GM23338 (cell line): ENCODE data around the gene OR10T2. TPM values are rescaled to one million over a fixed set of nuclear protein-coding genes. Genes with fewer than 3 reads are reported as not detected.

Experiments used
- ATAC-seq: fragments of 200-7000 bp; cut with Tn5 transposase; 3 replicates; pipeline ENCODE4 v1.9.1; 2020
- DNase-seq: peaks from one replicate; pipeline ENCODE4 v3.0.0-alpha.2; 2015; ENCODE audit warnings: low spot score
- H2AFZ ChIP-seq: fragments of 200-600 bp; sonication (generic); 2 replicates; pipeline ENCODE4 v1.8.0; 2016; ENCODE audit warnings: antibody characterized with exemption, mild to moderate bottlenecking, moderate library complexity
- H3F3A ChIP-seq: fragments of 200-600 bp; sonication (generic); replicated peaks from 2 replicates; pipeline ENCODE4 v1.8.0; 2017; ENCODE audit warnings: antibody characterized with exemption, mixed run types, low read depth
- H3K27ac ChIP-seq: fragments of 200-600 bp; sonication (generic); 2 replicates; pipeline ENCODE4 v1.6.1; 2016; ENCODE audit warnings: low read depth
- H3K27me3 ChIP-seq: fragments of 200-600 bp; sonication (generic); 2 replicates; pipeline ENCODE4 v1.8.0; 2016; ENCODE audit warnings: mild to moderate bottlenecking, mixed run types, moderate library complexity; ENCODE audit not compliant: insufficient read depth
- H3K36me3 ChIP-seq: fragments of 200-600 bp; sonication (generic); 2 replicates; pipeline ENCODE4 v1.8.0; 2016; ENCODE audit warnings: mild to moderate bottlenecking; ENCODE audit not compliant: insufficient read depth
- H3K4me1 ChIP-seq: fragments of 200-600 bp; sonication (generic); 2 replicates; pipeline ENCODE4 v1.8.0; 2016; ENCODE audit warnings: mild to moderate bottlenecking, moderate library complexity; ENCODE audit not compliant: insufficient read depth
- H3K4me2 ChIP-seq: fragments of 200-600 bp; sonication (generic); 2 replicates; pipeline ENCODE4 v1.7.1; 2017; ENCODE audit warnings: mixed run types
- H3K4me3 ChIP-seq: fragments of 200-600 bp; sonication (generic); 2 replicates; pipeline ENCODE4 v1.6.1; 2016; ENCODE audit warnings: mixed run types
- H3K79me2 ChIP-seq: fragments of 200-600 bp; sonication (generic); replicated peaks from 2 replicates; pipeline ENCODE4 v1.8.0; 2017; ENCODE audit warnings: mild to moderate bottlenecking; ENCODE audit not compliant: insufficient read depth
- H3K9me2 ChIP-seq: fragments of 200-600 bp; sonication (generic); 2 replicates; pipeline ENCODE4 v1.8.0; 2017; ENCODE audit not compliant: insufficient read depth
- H4K20me1 ChIP-seq: fragments of 200-600 bp; sonication (generic); replicated peaks from 2 replicates; pipeline ENCODE4 v1.8.0; 2017; ENCODE audit warnings: mild to moderate bottlenecking; ENCODE audit not compliant: insufficient read depth
- H3K27ac Mint-ChIP-seq: 2 replicates; pipeline ENCODE4 v1.8.0; 2020; ENCODE audit warnings: inconsistent platforms, mild to moderate bottlenecking, moderate library complexity, mixed read lengths
- H3K27me3 Mint-ChIP-seq: 3 replicates; pipeline ENCODE4 v1.8.0; 2022; ENCODE audit warnings: low read depth, mild to moderate bottlenecking, moderate library complexity, mixed read lengths, inconsistent platforms; ENCODE audit not compliant: insufficient read depth, poor library complexity
- H3K36me3 Mint-ChIP-seq: 3 replicates; pipeline ENCODE4 v1.8.0; 2021; ENCODE audit warnings: low read depth, mild to moderate bottlenecking, inconsistent platforms, moderate library complexity, mixed read lengths
- H3K4me1 Mint-ChIP-seq: 3 replicates; pipeline ENCODE4 v1.8.0; 2020; ENCODE audit warnings: mild to moderate bottlenecking, inconsistent platforms, mixed read lengths
- H3K4me3 Mint-ChIP-seq: 3 replicates; pipeline ENCODE4 v1.8.0; 2021; ENCODE audit warnings: moderate library complexity, mild to moderate bottlenecking, inconsistent platforms, mixed read lengths
- H3K9me3 Mint-ChIP-seq: 3 replicates; pipeline ENCODE4 v1.8.0; 2020; ENCODE audit warnings: moderate library complexity, mild to moderate bottlenecking, inconsistent platforms, mixed read lengths
- CREB1 ChIP-seq: fragments of 250-450 bp; sonication (Bioruptor Pico); IDR thresholded peaks from 2 replicates; pipeline ENCODE4 v1.5.0; 2020; ENCODE audit warnings: low read depth, mild to moderate bottlenecking, moderate library complexity
- EZH2 ChIP-seq: fragments of 200-600 bp; sonication (generic); IDR thresholded peaks from one replicate; pipeline ENCODE4 v1.8.0; 2017; ENCODE audit warnings: antibody characterized with exemption, mild to moderate bottlenecking, low read depth; ENCODE audit not compliant: unreplicated experiment
- EZH2phosphoT487 ChIP-seq: fragments of 200-600 bp; sonication (generic); IDR thresholded peaks from one replicate; pipeline ENCODE4 v1.8.1; 2018; ENCODE audit warnings: antibody characterized with exemption; ENCODE audit not compliant: unreplicated experiment
- JUNB ChIP-seq: IDR thresholded peaks from one replicate; pipeline ENCODE4 v1.6.1; 2016; ENCODE audit warnings: antibody characterized with exemption; ENCODE audit not compliant: unreplicated experiment
- NANOG ChIP-seq: IDR thresholded peaks from 2 replicates; pipeline ENCODE4 v1.6.1; 2016; ENCODE audit warnings: antibody characterized with exemption, borderline replicate concordance
- POLR2AphosphoS5 ChIP-seq: IDR thresholded peaks from 2 replicates; pipeline ENCODE4 v1.6.1; 2016; ENCODE audit warnings: antibody characterized with exemption, low read depth
- STAT1 ChIP-seq: IDR thresholded peaks from one replicate; pipeline ENCODE4 v1.6.1; 2016; ENCODE audit warnings: antibody characterized with exemption; ENCODE audit not compliant: unreplicated experiment
- ZNF114 ChIP-seq: fragments of 250-450 bp; sonication (Bioruptor Pico); IDR thresholded peaks from 2 replicates; pipeline ENCODE4 v1.5.0; 2020; ENCODE audit warnings: mild to moderate bottlenecking, moderate library complexity
- ZNF331 ChIP-seq: fragments of 250-450 bp; sonication (Bioruptor Pico); IDR thresholded peaks from 2 replicates; pipeline ENCODE4 v1.5.0; 2020; ENCODE audit warnings: low read depth, mild to moderate bottlenecking, moderate library complexity
- polyA plus RNA-seq: library from polyadenylated mRNA; unstranded; fragments of >200 nt; fragmentation: Nextera tagmentation; extraction: Ambion mirVana; gene quantifications from 2 replicates; pipeline ENCODE4 v1.2.1, GENCODE V29; 2016
- total RNA-seq: library from RNA; depleted of rRNA; stranded (reverse); fragments of >200 nt; shearing (Covaris generic); gene quantifications from 2 replicates; pipeline ENCODE4 v1.2.3, GENCODE V29; 2014
- TF ChIP-seq, protein P1 (sequence below): IDR thresholded peaks from one replicate; pipeline ENCODE4 v1.6.1; 2018; ENCODE audit warnings: antibody characterized with exemption; ENCODE audit not compliant: unreplicated experiment
- TF ChIP-seq, protein P2 (sequence below), 2 experiments: fragments of 200-600 bp in 1 of 2; sonication (generic) in 1 of 2; conservative IDR thresholded peaks; 2 replicates each; pipeline versions ENCODE4 v1.5.1 to v1.6.1; 2016 to 2017; ENCODE audit warnings: antibody characterized with exemption in 2 of 2, low read depth in 2 of 2, mild to moderate bottlenecking in 2 of 2, moderate library complexity in 1 of 2
- TF ChIP-seq, protein P3 (sequence below): fragments of 250-450 bp; sonication (Bioruptor Pico); IDR thresholded peaks from 2 replicates; pipeline ENCODE4 v1.5.0; 2020; ENCODE audit warnings: mild to moderate bottlenecking, moderate library complexity
- TF ChIP-seq, protein P4 (sequence below): IDR thresholded peaks from 2 replicates; pipeline ENCODE4 v1.6.1; 2016; ENCODE audit warnings: antibody characterized with exemption

Gene OR10T2
- total and polyA plus RNA-seq, 2 experiments from 2014 or later = not detected

DNA sequence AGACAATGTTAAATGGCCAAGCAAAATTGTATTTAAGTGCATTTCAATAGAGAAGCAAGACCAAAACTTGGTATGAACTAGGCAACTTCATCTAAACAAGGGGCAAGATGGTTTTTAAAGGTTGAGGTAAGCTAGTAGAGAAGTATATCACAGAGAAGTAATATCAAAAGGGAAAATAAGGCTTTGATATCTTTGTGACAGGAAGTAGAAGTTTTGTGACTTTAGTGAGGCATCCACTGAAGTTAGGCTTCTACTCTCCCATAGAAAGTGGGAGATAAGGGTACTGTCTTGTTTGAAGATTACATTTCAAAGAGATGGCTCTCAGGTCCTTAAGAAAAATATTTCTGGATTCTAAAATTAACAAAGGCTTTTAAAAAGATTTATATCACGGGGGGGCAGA, 8.9 kb downstream of the OR10T2 start:
- Histone ChIP-seq H3K36me3 (no peaks in the 10 kb centered on the region), H3F3A (no peaks in the 10 kb centered on the region), H3K4me1 (no peaks in the 10 kb centered on the region), H3K4me3 (no peak overlapping the region), H3K27ac (no peak overlapping the region), H4K20me1 (no peaks in the 10 kb centered on the region), H2AFZ (peak overlapping the region; percentile 24; the same call in 1 of the 2 replicates), H3K4me2 (no peak overlapping the region), H3K27me3 (no peaks in the 10 kb centered on the region), H3K9me2 (no peaks in the 10 kb centered on the region), H3K79me2 (no peaks in the 10 kb centered on the region)
- TF ChIP-seq ZNF114 (CRISPR knock-in tag) = no peak
- no peak for TF ChIP-seq EZH2phosphoT487
- TF ChIP-seq, protein P1, sequence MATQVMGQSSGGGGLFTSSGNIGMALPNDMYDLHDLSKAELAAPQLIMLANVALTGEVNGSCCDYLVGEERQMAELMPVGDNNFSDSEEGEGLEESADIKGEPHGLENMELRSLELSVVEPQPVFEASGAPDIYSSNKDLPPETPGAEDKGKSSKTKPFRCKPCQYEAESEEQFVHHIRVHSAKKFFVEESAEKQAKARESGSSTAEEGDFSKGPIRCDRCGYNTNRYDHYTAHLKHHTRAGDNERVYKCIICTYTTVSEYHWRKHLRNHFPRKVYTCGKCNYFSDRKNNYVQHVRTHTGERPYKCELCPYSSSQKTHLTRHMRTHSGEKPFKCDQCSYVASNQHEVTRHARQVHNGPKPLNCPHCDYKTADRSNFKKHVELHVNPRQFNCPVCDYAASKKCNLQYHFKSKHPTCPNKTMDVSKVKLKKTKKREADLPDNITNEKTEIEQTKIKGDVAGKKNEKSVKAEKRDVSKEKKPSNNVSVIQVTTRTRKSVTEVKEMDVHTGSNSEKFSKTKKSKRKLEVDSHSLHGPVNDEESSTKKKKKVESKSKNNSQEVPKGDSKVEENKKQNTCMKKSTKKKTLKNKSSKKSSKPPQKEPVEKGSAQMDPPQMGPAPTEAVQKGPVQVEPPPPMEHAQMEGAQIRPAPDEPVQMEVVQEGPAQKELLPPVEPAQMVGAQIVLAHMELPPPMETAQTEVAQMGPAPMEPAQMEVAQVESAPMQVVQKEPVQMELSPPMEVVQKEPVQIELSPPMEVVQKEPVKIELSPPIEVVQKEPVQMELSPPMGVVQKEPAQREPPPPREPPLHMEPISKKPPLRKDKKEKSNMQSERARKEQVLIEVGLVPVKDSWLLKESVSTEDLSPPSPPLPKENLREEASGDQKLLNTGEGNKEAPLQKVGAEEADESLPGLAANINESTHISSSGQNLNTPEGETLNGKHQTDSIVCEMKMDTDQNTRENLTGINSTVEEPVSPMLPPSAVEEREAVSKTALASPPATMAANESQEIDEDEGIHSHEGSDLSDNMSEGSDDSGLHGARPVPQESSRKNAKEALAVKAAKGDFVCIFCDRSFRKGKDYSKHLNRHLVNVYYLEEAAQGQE = no peak
- no peak for TF ChIP-seq POLR2AphosphoS5
- no peak for TF ChIP-seq NANOG
- no peak for TF ChIP-seq EZH2
- no peak for TF ChIP-seq STAT1
- TF ChIP-seq JUNB = no peak
- TF ChIP-seq CREB1 (CRISPR knock-in tag) = no peak
- TF ChIP-seq, protein P2, sequence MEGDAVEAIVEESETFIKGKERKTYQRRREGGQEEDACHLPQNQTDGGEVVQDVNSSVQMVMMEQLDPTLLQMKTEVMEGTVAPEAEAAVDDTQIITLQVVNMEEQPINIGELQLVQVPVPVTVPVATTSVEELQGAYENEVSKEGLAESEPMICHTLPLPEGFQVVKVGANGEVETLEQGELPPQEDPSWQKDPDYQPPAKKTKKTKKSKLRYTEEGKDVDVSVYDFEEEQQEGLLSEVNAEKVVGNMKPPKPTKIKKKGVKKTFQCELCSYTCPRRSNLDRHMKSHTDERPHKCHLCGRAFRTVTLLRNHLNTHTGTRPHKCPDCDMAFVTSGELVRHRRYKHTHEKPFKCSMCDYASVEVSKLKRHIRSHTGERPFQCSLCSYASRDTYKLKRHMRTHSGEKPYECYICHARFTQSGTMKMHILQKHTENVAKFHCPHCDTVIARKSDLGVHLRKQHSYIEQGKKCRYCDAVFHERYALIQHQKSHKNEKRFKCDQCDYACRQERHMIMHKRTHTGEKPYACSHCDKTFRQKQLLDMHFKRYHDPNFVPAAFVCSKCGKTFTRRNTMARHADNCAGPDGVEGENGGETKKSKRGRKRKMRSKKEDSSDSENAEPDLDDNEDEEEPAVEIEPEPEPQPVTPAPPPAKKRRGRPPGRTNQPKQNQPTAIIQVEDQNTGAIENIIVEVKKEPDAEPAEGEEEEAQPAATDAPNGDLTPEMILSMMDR (conservative IDR thresholded peaks at IDR 0.05; ENCODE audit: low read depth in 2 of 2) = no peak
- TF ChIP-seq, protein P3, sequence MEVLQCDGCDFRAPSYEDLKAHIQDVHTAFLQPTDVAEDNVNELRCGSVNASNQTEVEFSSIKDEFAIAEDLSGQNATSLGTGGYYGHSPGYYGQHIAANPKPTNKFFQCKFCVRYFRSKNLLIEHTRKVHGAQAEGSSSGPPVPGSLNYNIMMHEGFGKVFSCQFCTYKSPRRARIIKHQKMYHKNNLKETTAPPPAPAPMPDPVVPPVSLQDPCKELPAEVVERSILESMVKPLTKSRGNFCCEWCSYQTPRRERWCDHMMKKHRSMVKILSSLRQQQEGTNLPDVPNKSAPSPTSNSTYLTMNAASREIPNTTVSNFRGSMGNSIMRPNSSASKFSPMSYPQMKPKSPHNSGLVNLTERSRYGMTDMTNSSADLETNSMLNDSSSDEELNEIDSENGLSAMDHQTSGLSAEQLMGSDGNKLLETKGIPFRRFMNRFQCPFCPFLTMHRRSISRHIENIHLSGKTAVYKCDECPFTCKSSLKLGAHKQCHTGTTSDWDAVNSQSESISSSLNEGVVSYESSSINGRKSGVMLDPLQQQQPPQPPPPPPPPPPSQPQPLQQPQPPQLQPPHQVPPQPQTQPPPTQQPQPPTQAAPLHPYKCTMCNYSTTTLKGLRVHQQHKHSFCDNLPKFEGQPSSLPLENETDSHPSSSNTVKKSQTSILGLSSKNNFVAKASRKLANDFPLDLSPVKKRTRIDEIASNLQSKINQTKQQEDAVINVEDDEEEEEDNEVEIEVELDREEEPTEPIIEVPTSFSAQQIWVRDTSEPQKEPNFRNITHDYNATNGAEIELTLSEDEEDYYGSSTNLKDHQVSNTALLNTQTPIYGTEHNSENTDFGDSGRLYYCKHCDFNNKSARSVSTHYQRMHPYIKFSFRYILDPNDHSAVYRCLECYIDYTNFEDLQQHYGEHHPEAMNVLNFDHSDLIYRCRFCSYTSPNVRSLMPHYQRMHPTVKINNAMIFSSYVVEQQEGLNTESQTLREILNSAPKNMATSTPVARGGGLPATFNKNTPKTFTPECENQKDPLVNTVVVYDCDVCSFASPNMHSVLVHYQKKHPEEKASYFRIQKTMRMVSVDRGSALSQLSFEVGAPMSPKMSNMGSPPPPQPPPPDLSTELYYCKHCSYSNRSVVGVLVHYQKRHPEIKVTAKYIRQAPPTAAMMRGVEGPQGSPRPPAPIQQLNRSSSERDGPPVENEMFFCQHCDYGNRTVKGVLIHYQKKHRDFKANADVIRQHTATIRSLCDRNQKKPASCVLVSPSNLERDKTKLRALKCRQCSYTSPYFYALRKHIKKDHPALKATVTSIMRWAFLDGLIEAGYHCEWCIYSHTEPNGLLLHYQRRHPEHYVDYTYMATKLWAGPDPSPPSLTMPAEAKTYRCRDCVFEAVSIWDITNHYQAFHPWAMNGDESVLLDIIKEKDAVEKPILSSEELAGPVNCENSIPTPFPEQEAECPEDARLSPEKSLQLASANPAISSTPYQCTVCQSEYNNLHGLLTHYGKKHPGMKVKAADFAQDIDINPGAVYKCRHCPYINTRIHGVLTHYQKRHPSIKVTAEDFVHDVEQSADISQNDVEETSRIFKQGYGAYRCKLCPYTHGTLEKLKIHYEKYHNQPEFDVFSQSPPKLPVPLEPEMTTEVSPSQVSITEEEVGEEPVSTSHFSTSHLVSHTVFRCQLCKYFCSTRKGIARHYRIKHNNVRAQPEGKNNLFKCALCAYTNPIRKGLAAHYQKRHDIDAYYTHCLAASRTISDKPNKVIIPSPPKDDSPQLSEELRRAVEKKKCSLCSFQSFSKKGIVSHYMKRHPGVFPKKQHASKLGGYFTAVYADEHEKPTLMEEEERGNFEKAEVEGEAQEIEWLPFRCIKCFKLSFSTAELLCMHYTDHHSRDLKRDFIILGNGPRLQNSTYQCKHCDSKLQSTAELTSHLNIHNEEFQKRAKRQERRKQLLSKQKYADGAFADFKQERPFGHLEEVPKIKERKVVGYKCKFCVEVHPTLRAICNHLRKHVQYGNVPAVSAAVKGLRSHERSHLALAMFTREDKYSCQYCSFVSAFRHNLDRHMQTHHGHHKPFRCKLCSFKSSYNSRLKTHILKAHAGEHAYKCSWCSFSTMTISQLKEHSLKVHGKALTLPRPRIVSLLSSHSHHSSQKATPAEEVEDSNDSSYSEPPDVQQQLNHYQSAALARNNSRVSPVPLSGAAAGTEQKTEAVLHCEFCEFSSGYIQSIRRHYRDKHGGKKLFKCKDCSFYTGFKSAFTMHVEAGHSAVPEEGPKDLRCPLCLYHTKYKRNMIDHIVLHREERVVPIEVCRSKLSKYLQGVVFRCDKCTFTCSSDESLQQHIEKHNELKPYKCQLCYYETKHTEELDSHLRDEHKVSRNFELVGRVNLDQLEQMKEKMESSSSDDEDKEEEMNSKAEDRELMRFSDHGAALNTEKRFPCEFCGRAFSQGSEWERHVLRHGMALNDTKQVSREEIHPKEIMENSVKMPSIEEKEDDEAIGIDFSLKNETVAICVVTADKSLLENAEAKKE (CRISPR knock-in tag) = no peak
- TF ChIP-seq, protein P4, sequence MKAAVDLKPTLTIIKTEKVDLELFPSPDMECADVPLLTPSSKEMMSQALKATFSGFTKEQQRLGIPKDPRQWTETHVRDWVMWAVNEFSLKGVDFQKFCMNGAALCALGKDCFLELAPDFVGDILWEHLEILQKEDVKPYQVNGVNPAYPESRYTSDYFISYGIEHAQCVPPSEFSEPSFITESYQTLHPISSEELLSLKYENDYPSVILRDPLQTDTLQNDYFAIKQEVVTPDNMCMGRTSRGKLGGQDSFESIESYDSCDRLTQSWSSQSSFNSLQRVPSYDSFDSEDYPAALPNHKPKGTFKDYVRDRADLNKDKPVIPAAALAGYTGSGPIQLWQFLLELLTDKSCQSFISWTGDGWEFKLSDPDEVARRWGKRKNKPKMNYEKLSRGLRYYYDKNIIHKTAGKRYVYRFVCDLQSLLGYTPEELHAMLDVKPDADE = no peak
- no peak for TF ChIP-seq ZNF331 (CRISPR knock-in tag)
- Mint-ChIP-seq H3K9me3 (no peaks in the 10 kb centered on the region; the same call in 2 of the 3 replicates), H3K4me3 (no peak overlapping the region), H3K4me1 (peaks cover under 1% of the 10 kb centered on the region; the same call in 1 of the 3 replicates), H3K27me3 (no peaks in the 10 kb centered on the region), H3K36me3 (no peaks in the 10 kb centered on the region), H3K27ac (no peak overlapping the region)
- DNase-seq (no peak), ATAC-seq (no peak)
